ENCODE data around the gene DARS1. TPM values are rescaled to one million over a fixed set of nuclear protein-coding genes. Genes with fewer than 3 reads are reported as not detected.
A peak's percentile ranks its signal among the peaks of the same experiment; 100 is the strongest.

The DARS1 gene
- polyA plus RNA-seq, 4 donors: 27.8 to 72.8 (median 33.1) TPM

DNA sequence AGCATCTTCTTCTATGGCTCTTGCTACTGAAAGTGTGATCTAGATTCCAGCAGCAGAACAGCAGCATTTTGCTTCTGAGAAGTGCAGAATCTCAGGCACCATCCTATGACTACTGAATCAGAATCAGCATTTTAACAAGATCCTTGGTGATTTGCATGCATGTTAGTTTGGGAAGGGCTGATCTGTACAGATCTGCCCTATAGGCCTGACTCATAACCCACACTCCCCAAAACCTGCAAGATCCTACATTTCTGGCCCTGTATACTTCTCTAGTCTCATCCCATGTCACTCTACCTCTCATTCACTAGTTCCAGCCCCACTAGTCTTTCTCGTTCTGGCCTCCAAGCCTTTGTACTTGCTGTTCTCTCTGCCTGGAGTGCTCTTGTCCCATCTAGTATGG lies 15.7 kb upstream of the DARS1 start:
- Histone ChIP-seq H3K4me3 (ENCODE audit: low read depth in 1 of 3, low read length in 3 of 3) (no peak overlapping the region), H3K27me3 (ENCODE audit: control insufficient read depth in 3 of 3, insufficient read depth in 3 of 3, low read length in 3 of 3) (no peaks in the 10 kb centered on the region), H3K36me3 (ENCODE audit: control insufficient read depth in 3 of 3, insufficient read depth in 2 of 3, low read depth in 1 of 3, low read length in 3 of 3) (no peaks in the 10 kb centered on the region), H3K9me3 (ENCODE audit: control insufficient read depth in 2 of 2, insufficient read depth in 1 of 2, low read depth in 1 of 2, low read length in 1 of 2) (no peaks in the 10 kb centered on the region), H3K4me1 (ENCODE audit: control insufficient read depth in 3 of 3, insufficient read depth in 2 of 3, low read depth in 1 of 3, low read length in 2 of 3) (no peaks in the 10 kb centered on the region), H3K27ac (ENCODE audit: low read depth in 1 of 3, low read length in 2 of 3) (no peak overlapping the region)
- FAIRE-seq (no peak), DNase-seq (no peak)
- WGBS, 3 donors: 87 to 96% (median 89%) methylated on average over 1 of the region's 1 CpG

DNA sequence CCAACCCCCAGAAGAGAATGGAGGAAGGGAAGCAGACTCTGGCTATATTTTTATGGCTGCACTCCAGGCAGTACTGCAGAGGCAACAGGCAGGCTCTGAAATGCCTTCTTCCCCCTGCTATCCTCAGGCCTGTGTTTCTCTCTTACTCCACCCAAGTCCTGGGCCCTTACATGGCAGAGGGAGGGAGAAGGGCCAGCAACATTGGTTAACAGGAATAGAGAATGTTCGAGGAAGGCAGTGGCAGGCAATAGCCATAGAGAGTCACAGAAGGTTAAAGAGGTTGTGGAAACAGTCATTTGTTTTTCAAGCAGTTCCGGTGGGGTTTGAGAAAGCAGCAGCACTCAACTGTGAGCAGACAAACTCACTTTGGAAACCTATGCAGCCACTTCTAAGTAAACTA lies 15.1 kb upstream of the DARS1 start:
- no peaks in the 10 kb centered on the region for H3K9me3 ChIP-seq (ENCODE audit: control insufficient read depth in 2 of 2, insufficient read depth in 1 of 2, low read depth in 1 of 2, low read length in 1 of 2)
- H3K27ac ChIP-seq (ENCODE audit: low read depth in 1 of 3, low read length in 2 of 3): no peak overlapping the region
- FAIRE-seq: no peak
- H3K27me3 ChIP-seq (ENCODE audit: control insufficient read depth in 3 of 3, insufficient read depth in 3 of 3, low read length in 3 of 3): no peaks in the 10 kb centered on the region
- WGBS, 3 donors: 46 to 90% (median 81%) methylated on average over 2 of the region's 2 CpGs
- no peak overlapping the region for H3K4me3 ChIP-seq (ENCODE audit: low read depth in 1 of 3, low read length in 3 of 3)
- no peaks in the 10 kb centered on the region for H3K4me1 ChIP-seq (ENCODE audit: control insufficient read depth in 3 of 3, insufficient read depth in 2 of 3, low read depth in 1 of 3, low read length in 2 of 3)
- DNase-seq: no peak
- H3K36me3 ChIP-seq (ENCODE audit: control insufficient read depth in 3 of 3, insufficient read depth in 2 of 3, low read depth in 1 of 3, low read length in 3 of 3): no peaks in the 10 kb centered on the region

GRCh38 chr2:135999899-136000298 lies 14.5 kb upstream of the DARS1 start:
- H3K36me3 ChIP-seq (ENCODE audit: control insufficient read depth in 3 of 3, insufficient read depth in 2 of 3, low read depth in 1 of 3, low read length in 3 of 3): no peaks in the 10 kb centered on the region
- H3K27me3 ChIP-seq (ENCODE audit: control insufficient read depth in 3 of 3, insufficient read depth in 3 of 3, low read length in 3 of 3): no peaks in the 10 kb centered on the region
- H3K9me3 ChIP-seq (ENCODE audit: control insufficient read depth in 2 of 2, insufficient read depth in 1 of 2, low read depth in 1 of 2, low read length in 1 of 2): no peaks in the 10 kb centered on the region
- WGBS, 3 donors: 83 to 95% (median 85%) methylated on average over 4 of the region's 4 CpGs
- DNase-seq (no peak), FAIRE-seq (no peak)
- H3K27ac ChIP-seq (ENCODE audit: low read depth in 1 of 3, low read length in 2 of 3): no peak overlapping the region
- H3K4me3 ChIP-seq (ENCODE audit: low read depth in 1 of 3, low read length in 3 of 3): no peak overlapping the region
- no peaks in the 10 kb centered on the region for H3K4me1 ChIP-seq (ENCODE audit: control insufficient read depth in 3 of 3, insufficient read depth in 2 of 3, low read depth in 1 of 3, low read length in 2 of 3)

DNA sequence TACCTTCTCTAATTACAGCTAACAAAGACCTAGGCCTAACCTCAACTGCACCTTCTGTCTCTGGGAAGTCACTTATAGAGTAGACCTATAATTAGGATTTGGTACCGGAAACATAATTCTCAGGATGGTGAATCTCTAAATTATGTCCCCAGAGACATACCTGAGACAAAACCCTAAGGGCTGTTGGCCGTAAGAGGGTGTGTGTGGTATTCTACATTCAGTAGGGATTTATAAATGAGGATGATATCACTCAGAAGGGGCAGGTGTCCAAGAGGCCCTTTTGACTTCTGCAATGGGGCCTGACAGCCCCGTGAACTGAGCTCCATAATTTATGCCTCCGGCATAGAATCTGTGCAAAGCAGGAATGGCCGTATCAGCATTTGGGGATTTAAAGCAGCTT lies 13.5 kb upstream of the DARS1 start:
- Histone ChIP-seq H3K9me3 (ENCODE audit: control insufficient read depth in 2 of 2, insufficient read depth in 1 of 2, low read depth in 1 of 2, low read length in 1 of 2) (no peaks in the 10 kb centered on the region), H3K36me3 (ENCODE audit: control insufficient read depth in 3 of 3, insufficient read depth in 2 of 3, low read depth in 1 of 3, low read length in 3 of 3) (no peaks in the 10 kb centered on the region), H3K4me1 (ENCODE audit: control insufficient read depth in 3 of 3, insufficient read depth in 2 of 3, low read depth in 1 of 3, low read length in 2 of 3) (no peaks in the 10 kb centered on the region), H3K4me3 (ENCODE audit: low read depth in 1 of 3, low read length in 3 of 3) (no peak overlapping the region), H3K27ac (ENCODE audit: low read depth in 1 of 3, low read length in 2 of 3) (no peak overlapping the region), H3K27me3 (ENCODE audit: control insufficient read depth in 3 of 3, insufficient read depth in 3 of 3, low read length in 3 of 3) (no peaks in the 10 kb centered on the region)
- FAIRE-seq: no peak
- no peak for DNase-seq
- 95 to 98% (median 95%) methylated on average over 5 of the region's 5 CpGs for WGBS, 3 donors

- Histone ChIP-seq H3K4me1 (ENCODE audit: control insufficient read depth in 3 of 3, insufficient read depth in 2 of 3, low read depth in 1 of 3, low read length in 2 of 3) (no peaks in the 10 kb centered on the region), H3K9me3 (ENCODE audit: control insufficient read depth in 2 of 2, insufficient read depth in 1 of 2, low read depth in 1 of 2, low read length in 1 of 2) (no peaks in the 10 kb centered on the region), H3K4me3 (ENCODE audit: low read depth in 1 of 3, low read length in 3 of 3) (no peak overlapping the region), H3K36me3 (ENCODE audit: control insufficient read depth in 3 of 3, insufficient read depth in 2 of 3, low read depth in 1 of 3, low read length in 3 of 3) (no peaks in the 10 kb centered on the region), H3K27ac (ENCODE audit: low read depth in 1 of 3, low read length in 2 of 3) (no peak overlapping the region), H3K27me3 (ENCODE audit: control insufficient read depth in 3 of 3, insufficient read depth in 3 of 3, low read length in 3 of 3) (no peaks in the 10 kb centered on the region)
- DNase-seq (peak in 1 of 2 donors; percentile 26), FAIRE-seq (no peak)
- WGBS, 3 donors: 73 to 86% (median 81%) methylated on average over 5 of the region's 5 CpGs
Observed at GRCh38 chr2:135997380-135997779, 12.0 kb upstream of the DARS1 start.

DNA sequence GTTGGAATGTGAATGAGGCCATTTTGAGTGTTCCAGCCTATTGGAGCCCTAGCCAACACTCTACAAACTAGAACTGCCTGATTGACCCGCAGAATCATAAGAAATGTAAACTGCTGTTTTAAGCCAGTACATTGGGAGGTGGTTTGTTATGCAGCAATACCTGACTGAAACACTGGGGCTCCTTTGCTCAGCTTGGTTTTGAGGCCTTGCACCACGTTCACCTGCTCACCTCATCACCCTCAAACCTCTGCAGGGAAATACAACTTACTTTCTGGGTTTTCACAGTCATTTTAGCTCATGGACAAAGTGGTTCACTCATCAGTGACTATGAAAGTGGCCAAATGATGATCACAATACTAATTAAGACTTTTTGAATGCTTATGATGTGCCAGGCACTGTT lies 10.9 kb upstream of the DARS1 start:
- 85 to 89% (median 86%) methylated on average over 2 of the region's 2 CpGs for WGBS, 3 donors
- no peak for DNase-seq
- Histone ChIP-seq H3K9me3 (ENCODE audit: control insufficient read depth in 2 of 2, insufficient read depth in 1 of 2, low read depth in 1 of 2, low read length in 1 of 2) (no peaks in the 10 kb centered on the region), H3K27ac (ENCODE audit: low read depth in 1 of 3, low read length in 2 of 3) (no peak overlapping the region), H3K4me3 (ENCODE audit: low read depth in 1 of 3, low read length in 3 of 3) (no peak overlapping the region), H3K36me3 (ENCODE audit: control insufficient read depth in 3 of 3, insufficient read depth in 2 of 3, low read depth in 1 of 3, low read length in 3 of 3) (no peaks in the 10 kb centered on the region), H3K4me1 (ENCODE audit: control insufficient read depth in 3 of 3, insufficient read depth in 2 of 3, low read depth in 1 of 3, low read length in 2 of 3) (no peaks in the 10 kb centered on the region), H3K27me3 (ENCODE audit: control insufficient read depth in 3 of 3, insufficient read depth in 3 of 3, low read length in 3 of 3) (no peaks in the 10 kb centered on the region)
- FAIRE-seq: no peak

- FAIRE-seq (no peak), DNase-seq (no peak)
- Histone ChIP-seq H3K36me3 (ENCODE audit: control insufficient read depth in 3 of 3, insufficient read depth in 2 of 3, low read depth in 1 of 3, low read length in 3 of 3) (no peaks in the 10 kb centered on the region), H3K4me3 (ENCODE audit: low read depth in 1 of 3, low read length in 3 of 3) (no peak overlapping the region), H3K27me3 (ENCODE audit: control insufficient read depth in 3 of 3, insufficient read depth in 3 of 3, low read length in 3 of 3) (no peaks in the 10 kb centered on the region), H3K4me1 (ENCODE audit: control insufficient read depth in 3 of 3, insufficient read depth in 2 of 3, low read depth in 1 of 3, low read length in 2 of 3) (no peaks in the 10 kb centered on the region), H3K27ac (ENCODE audit: low read depth in 1 of 3, low read length in 2 of 3) (no peak overlapping the region), H3K9me3 (ENCODE audit: control insufficient read depth in 2 of 2, insufficient read depth in 1 of 2, low read depth in 1 of 2, low read length in 1 of 2) (no peaks in the 10 kb centered on the region)
- WGBS, 3 donors: 80 to 89% (median 85%) methylated on average over 3 of the region's 3 CpGs
Observed at GRCh38 chr2:135994281-135994680, 8.9 kb upstream of the DARS1 start.

DNA sequence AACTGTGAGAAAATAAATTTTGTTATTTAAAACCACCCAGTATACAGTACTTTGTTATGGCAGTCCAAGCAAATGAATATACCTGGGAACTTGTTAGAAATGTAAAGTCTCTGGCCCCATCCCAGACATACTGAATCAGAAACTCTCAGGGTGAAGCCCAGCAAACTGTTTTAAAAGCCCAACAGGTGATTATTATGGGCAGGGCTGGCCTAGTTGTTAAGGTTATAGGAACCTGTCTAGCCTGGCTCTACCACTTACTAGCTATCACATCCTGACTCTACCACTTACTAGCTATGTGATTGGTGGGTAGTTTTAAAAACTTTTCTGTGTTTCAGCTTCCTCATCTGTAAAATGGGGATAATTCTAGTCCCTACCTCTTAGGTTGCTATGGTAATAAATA lies 8.0 kb upstream of the DARS1 start:
- Histone ChIP-seq H3K36me3 (ENCODE audit: control insufficient read depth in 3 of 3, insufficient read depth in 2 of 3, low read depth in 1 of 3, low read length in 3 of 3) (no peaks in the 10 kb centered on the region), H3K4me1 (ENCODE audit: control insufficient read depth in 3 of 3, insufficient read depth in 2 of 3, low read depth in 1 of 3, low read length in 2 of 3) (no peaks in the 10 kb centered on the region), H3K27me3 (ENCODE audit: control insufficient read depth in 3 of 3, insufficient read depth in 3 of 3, low read length in 3 of 3) (no peaks in the 10 kb centered on the region), H3K4me3 (ENCODE audit: low read depth in 1 of 3, low read length in 3 of 3) (no peak overlapping the region), H3K27ac (ENCODE audit: low read depth in 1 of 3, low read length in 2 of 3) (no peak overlapping the region), H3K9me3 (ENCODE audit: control insufficient read depth in 2 of 2, insufficient read depth in 1 of 2, low read depth in 1 of 2, low read length in 1 of 2) (no peaks in the 10 kb centered on the region)
- DNase-seq (no peak), FAIRE-seq (no peak)

- Histone ChIP-seq H3K27me3 (ENCODE audit: control insufficient read depth in 3 of 3, insufficient read depth in 3 of 3, low read length in 3 of 3) (no peaks in the 10 kb centered on the region), H3K36me3 (ENCODE audit: control insufficient read depth in 3 of 3, insufficient read depth in 2 of 3, low read depth in 1 of 3, low read length in 3 of 3) (no peaks in the 10 kb centered on the region), H3K4me3 (ENCODE audit: low read depth in 1 of 3, low read length in 3 of 3) (no peak overlapping the region), H3K9me3 (ENCODE audit: control insufficient read depth in 2 of 2, insufficient read depth in 1 of 2, low read depth in 1 of 2, low read length in 1 of 2) (no peaks in the 10 kb centered on the region), H3K27ac (ENCODE audit: low read depth in 1 of 3, low read length in 2 of 3) (no peak overlapping the region), H3K4me1 (ENCODE audit: control insufficient read depth in 3 of 3, insufficient read depth in 2 of 3, low read depth in 1 of 3, low read length in 2 of 3) (no peaks in the 10 kb centered on the region)
- 94 to 100% (median 95%) methylated on average over 4 of the region's 4 CpGs for WGBS, 3 donors
- DNase-seq (no peak), FAIRE-seq (no peak)
Observed at GRCh38 chr2:135991861-135992260, 6.4 kb upstream of the DARS1 start.

All from small intestine (tissue), 7 donors.